CD4-positive, alpha-beta T cell treated with Interleukin-2 at 100 ng/mL for 4 hours (primary cell): Measurements from ENCODE around the gene BLOC1S6.

ENCODE experiments used
- DNase-seq: peaks from one replicate; pipeline ENCODE4 v3.0.0-alpha.2; 2020; ENCODE audit warnings: low spot score

Gene BLOC1S6

GRCh38 chr15:45641374-45641781, 54.2 kb downstream of the BLOC1S6 start:
- DNase-seq, result no peak

DNA sequence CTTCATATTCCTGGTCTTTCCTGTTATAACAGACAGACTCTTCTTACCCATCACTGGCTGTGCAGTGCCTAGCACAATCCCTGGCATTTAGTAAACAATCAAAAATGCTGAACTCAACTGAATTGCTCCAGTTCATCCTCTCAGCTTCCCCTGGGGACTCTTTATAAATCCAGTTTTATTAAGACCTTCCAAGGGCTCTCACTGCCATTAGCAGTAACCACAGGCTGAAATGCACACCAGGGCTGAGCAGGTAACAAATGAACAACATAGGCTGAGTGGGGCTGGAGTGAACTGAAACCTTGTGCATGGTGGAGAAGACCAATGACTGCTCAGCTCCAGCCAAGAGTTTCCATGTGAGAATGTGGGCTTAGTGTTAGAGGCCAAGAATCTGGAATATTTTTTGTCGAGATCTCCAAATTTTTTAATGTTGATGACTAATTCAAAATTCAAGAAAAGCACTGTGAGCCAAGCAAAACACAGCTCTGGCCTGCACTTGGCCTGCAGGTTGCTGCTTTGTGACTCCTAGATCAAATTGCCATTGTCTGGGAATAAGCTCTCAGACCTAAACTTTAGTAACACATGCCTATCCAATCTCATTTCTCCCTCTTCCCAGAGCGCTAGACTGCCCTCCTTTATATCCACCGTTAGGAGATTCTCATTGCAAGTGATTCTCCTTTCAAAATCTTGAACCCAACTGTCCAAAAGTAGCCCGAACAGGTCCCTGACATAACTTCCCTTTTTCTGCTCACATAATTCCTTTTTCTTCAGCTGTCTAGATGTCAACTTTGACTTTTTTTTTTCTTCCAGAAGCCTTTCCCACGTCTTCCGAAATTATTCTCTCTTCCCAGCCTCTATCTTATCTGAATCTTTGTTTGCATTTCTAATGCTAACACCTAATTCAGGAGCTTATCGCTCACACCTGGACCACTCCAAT, 55.1 kb downstream of the BLOC1S6 start:
- no peak for DNase-seq

DNA sequence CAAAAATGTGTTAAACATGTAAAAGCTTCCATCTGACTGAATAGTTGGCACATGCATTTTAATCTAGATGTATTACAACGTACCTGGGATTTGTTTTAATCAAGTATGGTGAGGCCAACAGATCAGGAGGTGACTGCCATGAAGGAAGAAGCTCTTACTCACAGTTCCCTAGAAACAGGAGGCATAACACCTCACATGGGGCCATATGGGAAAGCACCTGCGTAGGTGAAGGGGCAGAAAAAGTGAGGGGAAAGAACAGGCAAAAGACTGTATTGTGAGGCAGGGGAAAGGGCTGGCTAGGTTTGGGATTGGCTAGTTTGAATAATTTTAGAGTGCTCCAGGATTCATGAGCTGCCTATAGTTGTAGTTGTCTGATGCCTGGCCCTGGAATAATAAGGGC, 57.3 kb downstream of the BLOC1S6 start:
- DNase-seq, result no peak

DNA sequence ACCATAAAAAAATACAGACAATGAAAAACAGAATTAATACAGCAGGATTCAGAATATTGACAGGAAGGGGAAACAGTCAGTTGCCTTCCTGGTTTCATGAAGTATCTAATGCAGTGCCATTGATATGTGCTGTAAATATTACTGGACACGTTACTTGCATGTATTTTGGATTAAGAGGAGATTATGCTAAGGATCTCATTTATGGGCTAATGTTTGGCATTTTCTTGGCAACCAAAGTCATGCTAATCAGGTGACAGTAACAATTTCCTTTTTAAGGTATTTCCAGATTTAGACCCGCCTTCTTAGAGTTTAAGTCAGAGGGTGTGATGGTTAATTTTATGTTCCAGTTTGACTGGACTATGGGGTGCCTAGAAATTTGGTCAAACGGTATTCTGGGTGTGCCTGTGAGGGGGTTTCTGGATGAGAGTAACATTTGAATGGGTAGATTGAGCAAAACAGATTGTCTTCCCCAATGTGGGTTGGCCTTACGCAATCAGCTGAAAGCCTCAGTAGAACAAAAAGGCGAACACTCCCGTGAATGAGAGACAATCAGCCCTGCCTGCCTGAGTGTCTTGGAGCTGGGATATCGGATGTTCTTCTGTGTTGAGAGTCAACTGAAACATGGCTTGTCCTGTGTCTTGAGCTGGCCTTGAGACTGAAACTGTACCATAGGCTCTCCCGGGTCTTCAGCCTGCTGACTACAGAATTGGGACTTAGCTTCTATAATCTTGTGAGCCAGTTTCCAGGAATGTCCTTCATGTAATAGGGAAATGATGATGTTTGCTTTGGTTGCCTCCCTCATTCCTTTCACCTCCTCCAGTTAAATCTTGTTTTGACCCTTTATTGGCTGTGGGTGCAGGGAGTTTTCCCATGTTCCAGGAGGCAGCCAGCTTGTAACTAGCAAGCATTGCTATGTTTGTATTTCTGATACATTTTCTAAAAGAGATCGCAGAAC, 58.1 kb downstream of the BLOC1S6 start:
- DNase-seq, result no peak

GRCh38 chr15:45646220-45646619, 59.0 kb downstream of the BLOC1S6 start:
- DNase-seq, result no peak

DNA sequence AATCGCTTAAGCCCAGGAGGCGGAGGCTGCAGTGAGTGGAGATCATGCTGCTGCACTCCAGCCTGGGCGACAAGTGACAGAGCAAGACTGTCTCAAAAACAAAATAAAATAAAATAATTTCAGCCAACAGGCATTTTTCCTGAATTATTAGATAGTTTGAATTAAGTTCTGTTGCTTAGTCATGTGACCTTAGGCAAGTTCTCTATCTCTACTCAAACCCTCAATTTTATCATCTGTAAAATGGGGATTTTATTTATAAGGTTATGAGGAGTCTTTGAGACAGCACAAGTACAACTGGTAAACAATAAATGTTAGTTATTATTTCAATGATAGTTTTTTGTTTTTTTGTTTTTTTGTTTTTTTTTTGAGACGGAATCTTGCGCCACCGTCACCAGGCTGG, 60.6 kb downstream of the BLOC1S6 start:
- DNase-seq, result no peak

GRCh38 chr15:45648521-45649200, 61.5 kb downstream of the BLOC1S6 start:
- peak; percentile 9 for DNase-seq

DNA sequence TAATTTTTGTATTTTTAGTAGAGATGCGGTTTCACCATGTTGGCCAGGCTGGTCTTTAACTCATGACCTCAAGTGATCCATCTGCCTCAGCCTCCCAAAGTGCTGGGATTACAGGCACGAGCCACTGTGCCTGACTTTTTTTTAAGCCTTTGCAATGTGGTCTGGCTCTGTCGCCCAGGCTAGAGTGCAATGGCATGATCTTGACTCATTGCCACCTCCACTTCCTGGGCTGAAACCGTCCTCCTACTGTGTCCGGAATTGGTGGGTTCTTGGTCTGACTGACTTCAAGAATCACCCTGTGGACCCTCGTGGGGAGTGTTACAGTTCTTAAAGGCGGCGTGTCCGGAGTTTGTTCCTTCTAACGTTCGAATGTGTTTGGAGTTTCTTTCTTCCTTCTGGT, 62.8 kb downstream of the BLOC1S6 start:
- peak; percentile 8 for DNase-seq

DNA sequence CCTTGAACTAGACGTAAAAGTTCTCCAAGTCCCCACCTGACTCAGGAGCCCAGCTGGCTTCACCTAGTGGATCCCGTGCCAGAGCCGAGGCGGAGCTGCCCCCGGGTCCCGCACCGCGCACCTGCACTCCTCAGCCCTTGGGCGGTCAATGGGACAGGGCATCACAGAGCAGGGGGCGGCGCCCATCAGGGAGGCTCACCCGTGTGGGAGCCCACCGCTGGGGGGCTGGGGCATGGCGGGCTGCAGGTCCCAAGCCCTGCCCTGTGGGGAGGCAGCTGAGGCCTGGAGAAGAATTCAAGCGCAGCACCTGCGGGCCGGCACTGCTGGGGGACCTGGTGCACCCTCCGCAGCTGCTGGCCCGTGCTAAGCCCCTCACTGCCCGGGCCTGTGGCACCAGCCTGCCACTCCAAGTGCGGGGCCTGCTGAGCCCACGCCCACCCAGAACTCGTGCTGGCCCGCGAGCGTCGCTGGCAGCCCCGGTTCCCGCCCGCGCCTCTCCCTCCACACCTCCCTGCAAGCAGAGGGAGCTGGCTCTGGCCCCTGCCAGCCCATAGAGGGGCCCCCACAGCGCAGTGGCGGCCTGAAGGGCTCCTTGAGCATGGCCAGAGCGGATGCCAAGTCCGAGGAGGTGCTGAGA, 63.8 kb downstream of the BLOC1S6 start:
- DNase-seq, result no peak

DNA sequence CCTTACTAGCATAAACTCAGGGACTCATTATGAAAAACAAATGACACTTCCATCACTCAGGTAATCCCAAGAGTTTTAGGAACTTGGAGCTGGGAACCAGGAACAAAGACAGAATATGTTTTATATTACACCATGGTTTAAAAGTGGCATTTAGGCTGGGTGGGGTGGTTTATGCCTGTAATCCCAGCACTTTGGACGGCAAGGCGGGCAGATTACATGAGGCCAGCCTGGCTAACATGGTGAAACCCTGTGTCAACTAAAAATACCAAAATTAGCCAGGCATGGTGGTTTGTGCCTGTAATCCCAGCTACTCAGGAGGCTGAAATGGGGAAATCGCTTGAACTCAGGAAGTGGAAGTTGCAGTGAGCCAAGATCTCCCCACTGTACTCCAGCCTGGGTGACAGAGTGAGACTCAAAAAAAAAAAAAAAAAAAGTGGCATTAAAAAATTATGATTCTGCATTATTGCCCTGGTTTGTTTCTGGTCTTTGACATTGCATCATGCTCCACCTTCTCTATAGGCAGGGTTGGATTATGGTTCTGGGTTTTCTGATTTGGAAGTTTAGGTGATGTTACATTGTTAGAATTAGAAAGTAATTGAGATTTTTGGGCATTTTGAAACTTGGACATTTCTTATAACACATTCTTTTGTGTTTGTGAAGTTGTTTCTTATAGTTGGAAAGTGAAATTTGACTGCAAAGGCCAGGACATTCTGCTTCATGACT, 66.7 kb downstream of the BLOC1S6 start:
- DNase-seq, result no peak

DNA sequence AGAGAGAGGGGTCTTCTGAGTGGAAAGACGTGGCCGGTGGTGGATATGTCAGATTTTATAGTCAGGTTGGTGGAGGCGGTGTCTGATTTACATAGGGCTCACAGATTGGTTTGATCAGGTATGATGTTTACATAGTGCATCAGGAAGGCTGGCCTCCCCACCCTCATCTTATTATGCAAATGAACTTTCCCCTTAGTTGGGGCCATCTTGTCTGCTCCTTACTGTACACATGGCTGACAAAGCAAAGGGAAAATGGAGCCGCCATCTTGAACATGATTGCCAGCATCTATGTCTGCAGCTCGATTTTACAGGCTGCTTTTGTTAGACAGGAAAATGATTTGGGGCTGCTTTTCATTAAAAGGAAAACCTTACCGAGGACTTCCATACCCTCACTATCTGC, 67.6 kb downstream of the BLOC1S6 start:
- DNase-seq, result no peak

GRCh38 chr15:45657254-45657653, 70.1 kb downstream of the BLOC1S6 start:
- DNase-seq, result no peak

- no peak for DNase-seq
Measured at GRCh38 chr15:45657764-45658545, 70.8 kb downstream of the BLOC1S6 start.
